ENCODE data around the gene NCF4.

NCF4 gene

DNA sequence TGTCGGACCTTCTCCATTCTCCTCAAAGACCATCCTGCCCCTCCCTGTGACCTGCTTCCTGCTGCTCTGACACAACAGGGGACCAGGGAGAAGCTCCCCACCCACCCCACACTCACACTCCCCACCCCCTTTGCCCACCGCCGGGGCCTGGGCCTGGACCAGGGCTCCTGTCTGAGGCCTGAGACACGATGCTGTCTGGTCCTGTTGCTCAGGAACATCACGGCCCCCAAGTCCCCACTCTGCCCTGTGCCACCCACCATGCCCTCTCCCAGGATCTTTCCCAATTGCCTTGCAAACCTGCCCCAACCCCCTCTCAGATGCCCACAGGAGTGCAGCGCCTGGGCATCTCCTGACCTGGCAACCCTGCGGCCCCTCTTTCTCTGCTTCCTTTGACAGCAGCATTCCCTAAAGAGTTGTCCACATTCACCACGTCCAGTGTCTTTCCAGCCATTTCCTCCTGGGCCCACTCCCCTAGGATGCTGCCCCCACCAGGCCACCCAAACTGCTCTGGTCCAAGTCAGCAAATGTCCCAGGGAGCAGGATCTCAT, 63.4 kb downstream of the NCF4 start:
- no peak for DNase-seq

GRCh38 chr22:36925388-36926290, 64.8 kb downstream of the NCF4 start:
- DNase-seq, result no peak

- DNase-seq, result no peak
Measured at GRCh38 chr22:36926309-36926708, 65.5 kb downstream of the NCF4 start.

- no peak for DNase-seq
Measured at GRCh38 chr22:36926721-36927435, 66.1 kb downstream of the NCF4 start.
